HCT116 (cell line): ENCODE measurements around the gene PPP1R27. TPM values are rescaled to one million over a fixed set of nuclear protein-coding genes. Genes with fewer than 3 reads are reported as not detected.

ENCODE experiments used
- ATAC-seq: fragments of 200-7000 bp; cut with Tn5 transposase; 2 replicates; pipeline ENCODE4 v1.9.1; 2020; ENCODE audit warnings: mild to moderate bottlenecking, moderate library complexity
- BruUV-seq: library from RNA; stranded (reverse); fragments of 400-500 nt; replicated peaks from 2 replicates; lab custom pipeline; 2021; lab: Mats Ljungman, UMichigan
- CTCF ChIA-PET: fragments of 300-600 bp; sonication (Branson Sonifier 250); formaldehyde crosslinking; loops from one replicate; lab custom pipeline; 2021; ENCODE audit warnings: antibody characterized with exemption; lab: Charles Lee
- POLR2A ChIA-PET: fragments of 300-600, 350-600 bp; sonication (Branson Sonifier 250); formaldehyde crosslinking; loops from one replicate; lab custom pipeline; 2021; ENCODE audit warnings: antibody characterized with exemption; lab: Charles Lee
- RAD21 ChIA-PET, 2 experiments: fragments of 300-600 bp; sonication (Branson Sonifier 250); formaldehyde crosslinking; loops; one replicate each; lab custom pipeline; 2023; ENCODE audit warnings: low total read pairs in 2 of 2; ENCODE audit not compliant: uncharacterized antibody in 2 of 2, unreplicated experiment in 2 of 2, low non-redundant PET in 1 of 2; lab: Charles Lee
- DNase-seq: peaks from one replicate; pipeline ENCODE4 v3.0.0-alpha.2; 2010; ENCODE audit warnings: low read depth, low spot score
- H2AFZ ChIP-seq: fragments of 200-600 bp; shearing (Covaris generic), sonication (generic); 2 replicates; pipeline ENCODE4 v1.6.1; 2017; ENCODE audit warnings: low read depth, mixed run types, mixed read lengths, antibody characterized with exemption, low read length; ENCODE audit not compliant: poor library complexity, severe bottlenecking
- H3K27ac ChIP-seq: 2 replicates; pipeline ENCODE4 v1.5.1; 2012; ENCODE audit warnings: low read depth, low read length
- H3K27me3 ChIP-seq: fragments of 200-600 bp; sonication (generic); 2 replicates; pipeline ENCODE4 v1.6.1; 2016; ENCODE audit warnings: mixed run types, low read length, mixed read lengths; ENCODE audit not compliant: insufficient read depth
- H3K36me3 ChIP-seq, 2 experiments: fragments of 200-500 bp in 1 of 2; fragments of 200-600 bp in 1 of 2; sonication (Bioruptor generic) in 1 of 2; sonication (generic) in 1 of 2; 2 replicates each; pipeline versions ENCODE4 v1.5.1 to v1.6.1; 2014 to 2016; ENCODE audit warnings: low read length in 2 of 2, inconsistent platforms in 1 of 2, mixed read lengths in 1 of 2, mixed run types in 1 of 2; ENCODE audit not compliant: insufficient read depth in 2 of 2, control insufficient read depth in 1 of 2
- H3K4me1 ChIP-seq, 2 experiments: fragments of 200-600 bp in 1 of 2; sonication (generic) in 1 of 2; 2 replicates each; pipeline versions ENCODE4 v1.5.1 to v1.6.1; 2012 to 2017; ENCODE audit warnings: low read length in 2 of 2, inconsistent platforms in 1 of 2, mild to moderate bottlenecking in 1 of 2, mixed read lengths in 1 of 2, mixed run types in 1 of 2, moderate library complexity in 1 of 2; ENCODE audit not compliant: insufficient read depth in 2 of 2, control insufficient read depth in 1 of 2
- H3K4me2 ChIP-seq: fragments of 200-600 bp; sonication (generic); 2 replicates; pipeline ENCODE4 v1.6.1; 2017; ENCODE audit warnings: mixed run types, low read length, mixed read lengths
- H3K4me3 ChIP-seq, 2 experiments: fragments of 200-600 bp in 1 of 2; sonication (generic) in 1 of 2; replicated peaks in 1 of 2; 2 replicates each; pipeline ENCODE4 v1.5.1; 2011 to 2016; ENCODE audit warnings: low read length in 2 of 2, control low read depth in 1 of 2, low read depth in 1 of 2, mild to moderate bottlenecking in 1 of 2, mixed read lengths in 1 of 2, mixed run types in 1 of 2
- H3K79me2 ChIP-seq: fragments of 200-600 bp; sonication (generic); 2 replicates; pipeline ENCODE4 v1.6.1; 2017; ENCODE audit warnings: mild to moderate bottlenecking, mixed run types, low read length, moderate library complexity, mixed read lengths; ENCODE audit not compliant: insufficient read depth
- H3K9ac ChIP-seq: fragments of 200-600 bp; sonication (generic); 2 replicates; pipeline ENCODE4 v1.6.1; 2016; ENCODE audit warnings: low read length, mixed read lengths
- H3K9me2 ChIP-seq: fragments of 200-600 bp; sonication (generic), shearing (Covaris generic); 2 replicates; pipeline ENCODE4 v1.6.1; 2017; ENCODE audit warnings: mixed run types, mild to moderate bottlenecking, moderate library complexity; ENCODE audit not compliant: insufficient read depth
- H3K9me3 ChIP-seq, 2 experiments: fragments of 200-500 bp in 1 of 2; fragments of 200-600 bp in 1 of 2; sonication (Bioruptor generic) in 1 of 2; sonication (generic) in 1 of 2; 2 replicates each; pipeline ENCODE4 v1.6.1; 2014 to 2017; ENCODE audit warnings: low read length in 2 of 2, mixed read lengths in 2 of 2, inconsistent platforms in 1 of 2, low read depth in 1 of 2, mild to moderate bottlenecking in 1 of 2, mixed run types in 1 of 2, moderate library complexity in 1 of 2; ENCODE audit not compliant: control insufficient read depth in 1 of 2, insufficient read depth in 1 of 2
- H4K20me1 ChIP-seq: fragments of 200-600 bp; sonication (generic), shearing (Covaris generic); 2 replicates; pipeline ENCODE4 v1.6.1; 2017; ENCODE audit warnings: mixed run types, mild to moderate bottlenecking, moderate library complexity; ENCODE audit not compliant: insufficient read depth
- EGR1 ChIP-seq: IDR thresholded peaks from 2 replicates; pipeline ENCODE4 v1.6.1; 2012; ENCODE audit warnings: low read depth
- ELF1 ChIP-seq: IDR thresholded peaks from 2 replicates; pipeline ENCODE4 v1.6.1; 2012; ENCODE audit warnings: low read depth, borderline replicate concordance
- FOSL1 ChIP-seq: IDR thresholded peaks from 2 replicates; pipeline ENCODE4 v1.6.1; 2012; ENCODE audit warnings: low read depth
- intact Hi-C: fragments of 100-400 bp; cut with micrococcal nuclease; formaldehyde crosslinking; loops from 2 replicates; pipeline ENCODE4 v1.10.0; 2022
- total RNA-seq: library from RNA; stranded (reverse); gene quantifications from one replicate; pipeline ENCODE4 v1.2.1, GENCODE V29; 2021; ENCODE audit not compliant: unreplicated experiment
- TF ChIP-seq, protein P1 (sequence below): IDR thresholded peaks from 2 replicates; pipeline ENCODE4 v1.6.1; 2012
- TF ChIP-seq, protein P2 (sequence below), 3 experiments: fragments of 200-600 bp in 1 of 3; sonication (generic) in 1 of 3; IDR thresholded peaks in 2 of 3; conservative IDR thresholded peaks in 1 of 3; 2 replicates each; pipeline ENCODE4 v1.5.1; 2012 to 2017; ENCODE audit warnings: low read depth in 2 of 3, low read length in 2 of 3, antibody characterized with exemption in 1 of 3, borderline replicate concordance in 1 of 3, control low read depth in 1 of 3, mild to moderate bottlenecking in 1 of 3, mixed read lengths in 1 of 3, mixed run types in 1 of 3, moderate library complexity in 1 of 3; ENCODE audit not compliant: insufficient read depth in 1 of 3

PPP1R27 gene
- total RNA-seq, 1 experiment from 2014 or later: not detected

- Histone ChIP-seq H3K36me3 (no peaks in the 10 kb centered on the region), H2AFZ (no peak overlapping the region), H3K4me2 (no peak overlapping the region), H3K27me3 (no peaks in the 10 kb centered on the region), H3K4me1 (peaks cover 3 to 16% of the 10 kb centered on the region in 2 experiments; a peak in 2 of 4 replicates), H3K9me3 (no peaks in the 10 kb centered on the region), H3K9me2 (no peaks in the 10 kb centered on the region), H3K4me3 (no peak overlapping the region), H3K79me2 (no peaks in the 10 kb centered on the region), H3K9ac (no peak overlapping the region), H4K20me1 (no peaks in the 10 kb centered on the region), H3K27ac (no peak overlapping the region)
- ATAC-seq (no peak), DNase-seq (no peak)
- CTCF ChIA-PET: no interaction called here
- TF ChIP-seq FOSL1 (no peak), ELF1 (no peak)
- TF ChIP-seq, protein P1, sequence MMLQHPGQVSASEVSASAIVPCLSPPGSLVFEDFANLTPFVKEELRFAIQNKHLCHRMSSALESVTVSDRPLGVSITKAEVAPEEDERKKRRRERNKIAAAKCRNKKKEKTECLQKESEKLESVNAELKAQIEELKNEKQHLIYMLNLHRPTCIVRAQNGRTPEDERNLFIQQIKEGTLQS: no peak
- POLR2A ChIA-PET: interaction anchor here (1.2 kb wide), 1 partner anchor 59 kb away, joined by 3 read pairs; no protein-coding TSS in a partner anchor
- intact Hi-C loops: no loop called here
- RAD21 ChIA-PET: no interaction called here
- no TSS peak for BruUV-seq
These were observed 20.8 kb downstream of the PPP1R27 start for GRCh38 chr17:81813861-81814683.

- CTCF ChIA-PET: no interaction called here
- Histone ChIP-seq H3K9me2 (no peaks in the 10 kb centered on the region), H3K27ac (no peak overlapping the region), H3K4me3 (no peak overlapping the region), H3K79me2 (no peaks in the 10 kb centered on the region), H3K9me3 (no peaks in the 10 kb centered on the region), H3K4me1 (peaks cover 3 to 16% of the 10 kb centered on the region in 2 experiments; a peak in 2 of 4 replicates), H3K36me3 (no peaks in the 10 kb centered on the region), H3K9ac (no peak overlapping the region), H3K27me3 (peaks cover 3% of the 10 kb centered on the region; the same call in 1 of the 2 replicates), H4K20me1 (no peaks in the 10 kb centered on the region), H3K4me2 (no peak overlapping the region), H2AFZ (no peak overlapping the region)
- RAD21 ChIA-PET: no interaction called here
- intact Hi-C loops: no loop called here
- ATAC-seq (no peak), DNase-seq (no peak)
- TF ChIP-seq EGR1 (no peak), FOSL1 (no peak), ELF1 (no peak)
- TF ChIP-seq, protein P2, sequence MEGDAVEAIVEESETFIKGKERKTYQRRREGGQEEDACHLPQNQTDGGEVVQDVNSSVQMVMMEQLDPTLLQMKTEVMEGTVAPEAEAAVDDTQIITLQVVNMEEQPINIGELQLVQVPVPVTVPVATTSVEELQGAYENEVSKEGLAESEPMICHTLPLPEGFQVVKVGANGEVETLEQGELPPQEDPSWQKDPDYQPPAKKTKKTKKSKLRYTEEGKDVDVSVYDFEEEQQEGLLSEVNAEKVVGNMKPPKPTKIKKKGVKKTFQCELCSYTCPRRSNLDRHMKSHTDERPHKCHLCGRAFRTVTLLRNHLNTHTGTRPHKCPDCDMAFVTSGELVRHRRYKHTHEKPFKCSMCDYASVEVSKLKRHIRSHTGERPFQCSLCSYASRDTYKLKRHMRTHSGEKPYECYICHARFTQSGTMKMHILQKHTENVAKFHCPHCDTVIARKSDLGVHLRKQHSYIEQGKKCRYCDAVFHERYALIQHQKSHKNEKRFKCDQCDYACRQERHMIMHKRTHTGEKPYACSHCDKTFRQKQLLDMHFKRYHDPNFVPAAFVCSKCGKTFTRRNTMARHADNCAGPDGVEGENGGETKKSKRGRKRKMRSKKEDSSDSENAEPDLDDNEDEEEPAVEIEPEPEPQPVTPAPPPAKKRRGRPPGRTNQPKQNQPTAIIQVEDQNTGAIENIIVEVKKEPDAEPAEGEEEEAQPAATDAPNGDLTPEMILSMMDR (IDR thresholded peaks at IDR 0.05 in 2 of 3, conservative IDR thresholded peaks at IDR 0.05 in 1 of 3; ENCODE audit: borderline replicate concordance in 1 of 3, insufficient read depth in 1 of 3, low read depth in 2 of 3, low read length in 2 of 3): no peak
- TF ChIP-seq, protein P1: no peak
- POLR2A ChIA-PET: interaction anchor here (1.2 kb wide), 1 partner anchor 59 kb away, joined by 3 read pairs; no protein-coding TSS in a partner anchor
- no TSS peak for BruUV-seq
These were observed 21.5 kb downstream of the PPP1R27 start for GRCh38 chr17:81813371-81813684.
